Liver (tissue), 9 donors: ENCODE results near the gene TAF6. TPM values are rescaled to one million over a fixed set of nuclear protein-coding genes. Genes with fewer than 3 reads are reported as not detected.

Experiments
- DNase-seq: peaks from one replicate; pipeline ENCODE4 v3.0.0-alpha.2; 2017; ENCODE audit warnings: low spot score
- H3K27ac ChIP-seq, 2 donors: one replicate each; pipeline ENCODE4 v1.7.0; 2013; ENCODE audit warnings: inconsistent platforms in 2 of 2, low read length in 2 of 2, control low read depth in 1 of 2, low read depth in 1 of 2, mild to moderate bottlenecking in 1 of 2
- H3K27me3 ChIP-seq, 4 donors: one replicate each; pipeline versions ENCODE4 v1.6.1 to v1.7.0; 2013; ENCODE audit warnings: low read length in 3 of 4, inconsistent platforms in 1 of 4, mild to moderate bottlenecking in 1 of 4, moderate library complexity in 1 of 4; ENCODE audit not compliant: control insufficient read depth in 4 of 4, insufficient read depth in 4 of 4
- H3K36me3 ChIP-seq, 4 donors: one replicate each; pipeline versions ENCODE4 v1.6.1 to v1.7.0; 2013; ENCODE audit warnings: low read length in 3 of 4, mild to moderate bottlenecking in 3 of 4, low read depth in 1 of 4, moderate library complexity in 1 of 4; ENCODE audit not compliant: control insufficient read depth in 4 of 4, insufficient read depth in 3 of 4
- H3K4me1 ChIP-seq, 4 donors: one replicate each; pipeline versions ENCODE4 v1.6.1 to v1.7.0; 2013; ENCODE audit warnings: low read length in 3 of 4, mild to moderate bottlenecking in 3 of 4, moderate library complexity in 1 of 4; ENCODE audit not compliant: control insufficient read depth in 4 of 4, insufficient read depth in 4 of 4
- H3K4me3 ChIP-seq, 3 donors: one replicate each; pipeline versions ENCODE4 v1.6.1 to v1.7.0; 2013; ENCODE audit warnings: low read length in 3 of 3, control low read depth in 1 of 3, low read depth in 1 of 3, mild to moderate bottlenecking in 1 of 3
- H3K9ac ChIP-seq, 2 donors: one replicate each; pipeline ENCODE4 v1.7.0; 2013; ENCODE audit warnings: low read length in 2 of 2, mild to moderate bottlenecking in 2 of 2, moderate library complexity in 2 of 2, control low read depth in 1 of 2, low read depth in 1 of 2
- H3K9me3 ChIP-seq, 4 donors: one replicate each; pipeline versions ENCODE4 v1.6.1 to v1.7.0; 2013; ENCODE audit warnings: low read length in 3 of 4; ENCODE audit not compliant: control insufficient read depth in 4 of 4
- ATF3 ChIP-seq: IDR thresholded peaks from 2 replicates; pipeline ENCODE4 v1.6.1; 2016; ENCODE audit warnings: antibody characterized with exemption
- CTCF ChIP-seq: fragments of 150-350 bp; IDR thresholded peaks from 2 replicates; pipeline ENCODE4 v1.5.1; 2017; ENCODE audit warnings: improper control_type of control experiment, low read depth, low read length; ENCODE audit not compliant: missing input control
- EGR1 ChIP-seq, 2 donors: IDR thresholded peaks; 2 replicates each; pipeline ENCODE4 v1.6.1; 2016 to 2018; ENCODE audit warnings: antibody characterized with exemption in 2 of 2, low read depth in 2 of 2
- FOXA1 ChIP-seq: IDR thresholded peaks from 2 replicates; pipeline ENCODE4 v1.6.1; 2016; ENCODE audit warnings: antibody characterized with exemption
- GABPA ChIP-seq, 2 donors: IDR thresholded peaks in 1 of 2; conservative IDR thresholded peaks in 1 of 2; 2 replicates each; pipeline ENCODE4 v1.6.1; 2016; ENCODE audit warnings: antibody characterized with exemption in 2 of 2, mild to moderate bottlenecking in 1 of 2, moderate library complexity in 1 of 2
- HNF4A ChIP-seq, 2 donors: conservative IDR thresholded peaks; 2 replicates each; pipeline ENCODE4 v1.6.1; 2016; ENCODE audit warnings: antibody characterized with exemption in 2 of 2, mild to moderate bottlenecking in 2 of 2
- HNF4G ChIP-seq: IDR thresholded peaks from 2 replicates; pipeline ENCODE4 v1.6.1; 2016; ENCODE audit warnings: antibody characterized with exemption
- MAX ChIP-seq: IDR thresholded peaks from 2 replicates; pipeline ENCODE4 v1.6.1; 2016; ENCODE audit warnings: antibody characterized with exemption
- NR2F2 ChIP-seq: IDR thresholded peaks from 2 replicates; pipeline ENCODE4 v1.6.1; 2016; ENCODE audit warnings: antibody characterized with exemption
- RAD21 ChIP-seq, 2 donors: IDR thresholded peaks; 2 replicates each; pipeline ENCODE4 v1.6.1; 2016; ENCODE audit warnings: antibody characterized with exemption in 2 of 2, mild to moderate bottlenecking in 2 of 2
- REST ChIP-seq: IDR thresholded peaks from 2 replicates; pipeline ENCODE4 v1.6.1; 2016; ENCODE audit warnings: antibody characterized with exemption, mild to moderate bottlenecking
- RXRA ChIP-seq, 2 donors: IDR thresholded peaks; 2 replicates each; pipeline ENCODE4 v1.6.1; 2017 to 2018; ENCODE audit warnings: antibody characterized with exemption in 2 of 2, mild to moderate bottlenecking in 1 of 2
- TAF1 ChIP-seq: conservative IDR thresholded peaks from 2 replicates; pipeline ENCODE4 v1.6.1; 2016; ENCODE audit warnings: antibody characterized with exemption, mild to moderate bottlenecking
- YY1 ChIP-seq: IDR thresholded peaks from 2 replicates; pipeline ENCODE4 v1.6.1; 2016; ENCODE audit warnings: antibody characterized with exemption, mild to moderate bottlenecking
- ZBTB33 ChIP-seq: IDR thresholded peaks from 2 replicates; pipeline ENCODE4 v1.6.1; 2016; ENCODE audit warnings: antibody characterized with exemption
- WGBS: extraction: QIAGEN DNeasy Blood & Tissue Kit; methylation state at CpG from one replicate; pipeline ENCODE4 v1.1.7; 2013; 5-methylcytosine and 5-hydroxymethylcytosine counted together
- polyA plus RNA-seq, 2 donors: library from polyadenylated mRNA; stranded (reverse) in 1 of 2; unstranded in 1 of 2; fragments of 200-250 nt in 1 of 2; fragments of >200 nt in 1 of 2; fragmentation: Nextera tagmentation in 1 of 2; extraction: Ambion mirVana in 1 of 2; gene quantifications; one replicate each; pipeline versions ENCODE4 v1.2.1 to v1.2.3, GENCODE V29; 2013 to 2015
- total RNA-seq, 2 donors: library from RNA; depleted of rRNA; stranded (reverse); fragments of >200 nt; gene quantifications; one replicate each; pipeline ENCODE4 v1.2.3, GENCODE V29; 2014
- donor health status: healthy.
- donor health status: healthy.
- donor health status: healthy.
- donor health status: healthy.
- donor health status: healthy.

The TAF6 gene
- total and polyA plus RNA-seq, 4 donors: 8.9 to 17.9 (median 16.2) TPM

- TF ChIP-seq MAX (peak; percentile 47), REST (peak; percentile 42), YY1 (peak; percentile 98), RXRA (IDR thresholded peaks at IDR 0.05) (peak; percentile 15 to 39), HNF4G (no peak), ZBTB33 (no peak), NR2F2 (peak; percentile 19), GABPA (IDR thresholded peaks at IDR 0.05 in 1 of 2, conservative IDR thresholded peaks at IDR 0.05 in 1 of 2) (peak in 1 of 2 donors; percentile 65), RAD21 (IDR thresholded peaks at IDR 0.05) (peak in 1 of 2 donors; percentile 17), ATF3 (no peak)
- peak within 1 kb of the TSS; percentile 80 to 90 (median 88) for H3K4me3 ChIP-seq
- no peaks in the 10 kb centered on the region for H3K36me3 ChIP-seq
- no peaks in the 10 kb centered on the region for H3K27me3 ChIP-seq
- peaks cover 9 to 31% (median 17%) of the 10 kb centered on the region in 4 donors for H3K4me1 ChIP-seq
- WGBS: under 1% methylated on average over 85 of the region's 85 CpGs
- DNase-seq: peak; percentile 95
- peak within 1 kb of the TSS; percentile 96 to 99 for H3K27ac ChIP-seq
- H3K9me3 ChIP-seq: no peaks in the 10 kb centered on the region
- H3K9ac ChIP-seq: peak within 1 kb of the TSS; percentile 80 to 88
Observed at GRCh38 chr7:100126931-100127865, 8.0 kb upstream of the TAF6 start, which contains the start of gene MBLAC1. Gene MBLAC1, plus strand, starts transcription at chr7:100126967. Its CDS starts 429 bp downstream, at chr7:100127396.

- WGBS: 15% methylated on average over 29 of the region's 29 CpGs
- H3K9me3 ChIP-seq: no peaks in the 10 kb centered on the region
- H3K36me3 ChIP-seq: no peaks in the 10 kb centered on the region
- no peak for TF ChIP-seq FOXA1
- TF ChIP-seq HNF4A (conservative IDR thresholded peaks at IDR 0.05): no peak
- no peak for TF ChIP-seq HNF4G
- TF ChIP-seq CTCF: no peak
- no peak for TF ChIP-seq RAD21 (IDR thresholded peaks at IDR 0.05)
- TF ChIP-seq TAF1: no peak
- no peak for TF ChIP-seq EGR1 (IDR thresholded peaks at IDR 0.05; ENCODE audit: low read depth in 2 of 2)
- peak overlapping the region; percentile 96 to 99 for H3K27ac ChIP-seq
- no peak for DNase-seq
- H3K9ac ChIP-seq: peak overlapping the region; percentile 80 to 88
- peak overlapping the region; percentile 80 to 90 (median 88) for H3K4me3 ChIP-seq
- peaks cover 9 to 30% (median 17%) of the 10 kb centered on the region in 4 donors for H3K4me1 ChIP-seq
- H3K27me3 ChIP-seq: no peaks in the 10 kb centered on the region
Observed at GRCh38 chr7:100126239-100126930, 7.2 kb upstream of the TAF6 start.
